BJ (cell line): ENCODE results near the gene DNAL1. TPM values are rescaled to one million over a fixed set of nuclear protein-coding genes. Genes with fewer than 3 reads are reported as not detected.

Experiments
- CTCF ChIA-PET: fragments of 350-600 bp; formaldehyde crosslinking; extraction: SDS; loops from one replicate; lab custom pipeline; 2021; ENCODE audit warnings: antibody characterized with exemption, inconsistent platforms; lab: Yijun Ruan, JAX
- POLR2A ChIA-PET: fragments of 300-600 bp; sonication (Branson Sonifier 250); formaldehyde crosslinking; extraction: SDS; loops from one replicate; lab custom pipeline; 2021; ENCODE audit warnings: antibody characterized with exemption; lab: Charles Lee
- DNase-seq: peaks from one replicate; pipeline ENCODE4 v3.0.0-alpha.2; 2011; ENCODE audit warnings: low read depth
- H3K27me3 ChIP-seq: 2 replicates; pipeline ENCODE4 v1.6.0; 2011; ENCODE audit warnings: low read length; ENCODE audit not compliant: control insufficient read depth, insufficient read depth
- H3K36me3 ChIP-seq: 2 replicates; pipeline ENCODE4 v1.5.1; 2011; ENCODE audit warnings: low read length; ENCODE audit not compliant: control insufficient read depth, insufficient read depth
- H3K4me3 ChIP-seq: 2 replicates; pipeline ENCODE4 v1.5.1; 2011; ENCODE audit warnings: low read depth, mild to moderate bottlenecking, control low read depth, low read length
- CTCF ChIP-seq: IDR thresholded peaks from 2 replicates; pipeline ENCODE4 v1.5.1; 2011; ENCODE audit warnings: low read depth, mild to moderate bottlenecking, control low read depth, inconsistent platforms, low read length, moderate library complexity; ENCODE audit not compliant: insufficient read depth
- polyA plus RNA-seq: library from polyadenylated mRNA; depleted of rRNA; stranded (reverse); fragments of >200 nt; gene quantifications from 2 replicates; pipeline ENCODE4 v1.2.3, GENCODE V29; 2011

DNAL1 gene
- polyA plus RNA-seq, 1 experiment, result 2.4 TPM

- TF ChIP-seq CTCF, result no peak
- CTCF ChIA-PET, result interaction anchor here (0.8 kb wide), 1 partner anchor 9 kb away, joined by 3 read pairs; no protein-coding TSS in a partner anchor
- Histone ChIP-seq H3K36me3 (no peaks in the 10 kb centered on the region), H3K4me3 (no peak overlapping the region), H3K27me3 (no peaks in the 10 kb centered on the region)
- POLR2A ChIA-PET, result no interaction called here
- DNase-seq, result no peak
Observed at GRCh38 chr14:73684627-73685026, 39.8 kb downstream of the DNAL1 start.

DNA sequence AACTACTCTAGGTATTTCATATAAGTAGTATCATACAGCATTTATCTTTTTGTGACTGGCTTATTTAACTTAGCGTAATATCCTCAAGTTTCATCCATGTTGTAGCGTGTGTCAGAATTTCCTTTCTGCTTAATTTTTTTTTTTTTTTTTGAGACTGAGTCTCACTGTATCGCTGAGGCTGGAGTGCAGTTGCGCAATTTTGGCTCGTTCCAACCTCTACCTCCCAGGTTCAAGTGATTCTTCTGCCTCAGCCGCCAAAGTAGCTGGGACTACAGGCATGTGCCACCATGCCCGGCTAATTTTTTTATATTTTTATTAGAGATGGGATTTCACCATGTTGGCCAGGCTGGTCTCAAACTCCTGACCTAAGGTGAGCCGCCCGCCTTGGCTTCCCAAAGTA lies 40.5 kb downstream of the DNAL1 start:
- ChIA-PET POLR2A (no interaction called here), CTCF (interaction anchor here (0.8 to 1.3 kb wide), 3 partner anchors 9 to 15 kb away, joined by 3 to 4 read pairs (median 3); no protein-coding TSS in a partner anchor)
- no peaks in the 10 kb centered on the region for H3K36me3 ChIP-seq

GRCh38 chr14:73686901-73687300 lies 42.1 kb downstream of the DNAL1 start:
- Histone ChIP-seq H3K36me3 (no peaks in the 10 kb centered on the region), H3K4me3 (no peak overlapping the region), H3K27me3 (no peaks in the 10 kb centered on the region)
- ChIA-PET CTCF (interaction anchor here (1.1 to 1.4 kb wide), 3 partner anchors 11 to 42 kb away, joined by 3 to 4 read pairs (median 3); partner anchors contain the start of gene DNAL1), POLR2A (interaction anchor here (0.6 kb wide), 1 partner anchor 270 kb away, joined by 5 read pairs; no protein-coding TSS in a partner anchor)
- no peak for DNase-seq
- no peak for TF ChIP-seq CTCF

More for the DNA sequence above, 40.5 kb downstream of the DNAL1 start:
- no peak for DNase-seq
- no peaks in the 10 kb centered on the region for H3K27me3 ChIP-seq
- no peak overlapping the region for H3K4me3 ChIP-seq
- no peak for TF ChIP-seq CTCF

DNA sequence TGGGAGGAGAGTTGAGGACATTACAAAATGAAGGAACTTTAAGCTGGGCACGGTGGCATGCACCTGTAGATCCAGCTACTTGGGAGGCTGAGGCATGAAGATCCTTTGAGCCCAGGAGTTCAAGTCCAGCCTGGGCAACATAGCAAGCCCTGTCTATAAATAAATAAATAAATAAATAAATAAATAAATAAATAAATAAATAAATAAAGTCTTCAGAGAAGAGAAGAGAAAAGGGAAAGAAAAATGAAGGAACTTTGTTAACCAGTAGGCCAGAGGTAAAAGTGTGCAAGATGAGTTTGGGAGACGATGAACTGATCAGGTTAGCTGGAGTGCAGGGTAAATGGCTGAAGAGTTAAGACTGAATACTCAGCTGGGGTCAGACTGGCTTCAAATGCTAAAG lies 49.3 kb downstream of the DNAL1 start:
- Histone ChIP-seq H3K36me3 (no peaks in the 10 kb centered on the region), H3K27me3 (no peaks in the 10 kb centered on the region), H3K4me3 (no peak overlapping the region)
- POLR2A ChIA-PET, result interaction anchor here (0.7 kb wide), 1 partner anchor 300 kb away, joined by 6 read pairs; no protein-coding TSS in a partner anchor
- DNase-seq, result no peak
- no peak for TF ChIP-seq CTCF
- CTCF ChIA-PET, result interaction anchor here (0.6 to 1.4 kb wide), 2 partner anchors 12 to 20 kb away, joined by 3 to 5 read pairs; no protein-coding TSS in a partner anchor

DNA sequence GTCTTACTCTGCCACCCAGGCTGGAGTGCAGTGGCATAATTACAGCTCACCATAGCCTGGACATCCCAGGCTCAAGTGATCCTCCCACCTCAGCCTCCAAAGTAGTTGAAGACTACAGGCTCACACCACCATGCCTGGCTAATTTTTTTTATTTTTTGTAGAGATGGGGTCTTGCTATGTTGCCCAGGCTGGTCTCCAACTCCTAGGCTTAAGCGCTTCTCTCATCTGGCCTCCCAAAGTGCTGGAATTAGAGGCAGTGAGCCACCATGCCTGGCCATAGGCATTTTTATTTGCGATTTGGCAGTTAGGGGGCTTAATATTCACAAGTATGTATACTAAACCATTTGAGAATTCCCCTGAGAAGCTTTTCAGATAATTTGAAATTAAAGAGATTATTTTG lies 50.3 kb downstream of the DNAL1 start:
- no peaks in the 10 kb centered on the region for H3K36me3 ChIP-seq
- H3K4me3 ChIP-seq, result no peak overlapping the region
- CTCF ChIA-PET, result interaction anchor here (0.7 kb wide), 1 partner anchor 134 kb away, joined by 3 read pairs; no protein-coding TSS in a partner anchor
- POLR2A ChIA-PET, result no interaction called here
- TF ChIP-seq CTCF, result no peak
- H3K27me3 ChIP-seq, result no peaks in the 10 kb centered on the region
- DNase-seq, result no peak
